Measurements from ENCODE around the gene CYB5R4. TPM values are rescaled to one million over a fixed set of nuclear protein-coding genes. Genes with fewer than 3 reads are reported as not detected.
"Not testable (repeated sequence)": the region's sequence is repeated elsewhere in the genome, so short reads cannot be mapped to it uniquely, and the experiment has no call there.

The CYB5R4 gene
- total RNA-seq, 1 experiment from 2014 or later = 12.5 TPM

GRCh38 chr6:83928286-83928685, 68.8 kb downstream of the CYB5R4 start:
- H3K27ac Mint-ChIP-seq = no peak overlapping the region
- DNase-seq (ENCODE audit: low spot score) (no peak), ATAC-seq (no peak)
- H3K4me1 Mint-ChIP-seq = no peaks in the 10 kb centered on the region
- peaks cover 9% of the 10 kb centered on the region; the same call in 1 of the 2 replicates for H3K9me3 Mint-ChIP-seq
- H3K4me3 Mint-ChIP-seq = no peak overlapping the region
- TF ChIP-seq, protein P1, sequence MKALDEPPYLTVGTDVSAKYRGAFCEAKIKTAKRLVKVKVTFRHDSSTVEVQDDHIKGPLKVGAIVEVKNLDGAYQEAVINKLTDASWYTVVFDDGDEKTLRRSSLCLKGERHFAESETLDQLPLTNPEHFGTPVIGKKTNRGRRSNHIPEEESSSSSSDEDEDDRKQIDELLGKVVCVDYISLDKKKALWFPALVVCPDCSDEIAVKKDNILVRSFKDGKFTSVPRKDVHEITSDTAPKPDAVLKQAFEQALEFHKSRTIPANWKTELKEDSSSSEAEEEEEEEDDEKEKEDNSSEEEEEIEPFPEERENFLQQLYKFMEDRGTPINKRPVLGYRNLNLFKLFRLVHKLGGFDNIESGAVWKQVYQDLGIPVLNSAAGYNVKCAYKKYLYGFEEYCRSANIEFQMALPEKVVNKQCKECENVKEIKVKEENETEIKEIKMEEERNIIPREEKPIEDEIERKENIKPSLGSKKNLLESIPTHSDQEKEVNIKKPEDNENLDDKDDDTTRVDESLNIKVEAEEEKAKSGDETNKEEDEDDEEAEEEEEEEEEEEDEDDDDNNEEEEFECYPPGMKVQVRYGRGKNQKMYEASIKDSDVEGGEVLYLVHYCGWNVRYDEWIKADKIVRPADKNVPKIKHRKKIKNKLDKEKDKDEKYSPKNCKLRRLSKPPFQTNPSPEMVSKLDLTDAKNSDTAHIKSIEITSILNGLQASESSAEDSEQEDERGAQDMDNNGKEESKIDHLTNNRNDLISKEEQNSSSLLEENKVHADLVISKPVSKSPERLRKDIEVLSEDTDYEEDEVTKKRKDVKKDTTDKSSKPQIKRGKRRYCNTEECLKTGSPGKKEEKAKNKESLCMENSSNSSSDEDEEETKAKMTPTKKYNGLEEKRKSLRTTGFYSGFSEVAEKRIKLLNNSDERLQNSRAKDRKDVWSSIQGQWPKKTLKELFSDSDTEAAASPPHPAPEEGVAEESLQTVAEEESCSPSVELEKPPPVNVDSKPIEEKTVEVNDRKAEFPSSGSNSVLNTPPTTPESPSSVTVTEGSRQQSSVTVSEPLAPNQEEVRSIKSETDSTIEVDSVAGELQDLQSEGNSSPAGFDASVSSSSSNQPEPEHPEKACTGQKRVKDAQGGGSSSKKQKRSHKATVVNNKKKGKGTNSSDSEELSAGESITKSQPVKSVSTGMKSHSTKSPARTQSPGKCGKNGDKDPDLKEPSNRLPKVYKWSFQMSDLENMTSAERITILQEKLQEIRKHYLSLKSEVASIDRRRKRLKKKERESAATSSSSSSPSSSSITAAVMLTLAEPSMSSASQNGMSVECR (CRISPR knock-in tag; IDR thresholded peaks at IDR 0.05; ENCODE audit: borderline replicate concordance) = no peak
- no peak for TF ChIP-seq ZNF219 (CRISPR knock-in tag; IDR thresholded peaks at IDR 0.05; ENCODE audit: borderline replicate concordance)
- no peak for TF ChIP-seq TEAD4 (CRISPR knock-in tag; IDR thresholded peaks at IDR 0.05)
- no peak for TF ChIP-seq MXD4 (CRISPR knock-in tag; IDR thresholded peaks at IDR 0.05; ENCODE audit: borderline replicate concordance)
- TF ChIP-seq ZNF671 (CRISPR knock-in tag; IDR thresholded peaks at IDR 0.05) = no peak
- TF ChIP-seq ZNF396 (CRISPR knock-in tag; IDR thresholded peaks at IDR 0.05; ENCODE audit: borderline replicate concordance) = no peak
- TF ChIP-seq, protein P2, sequence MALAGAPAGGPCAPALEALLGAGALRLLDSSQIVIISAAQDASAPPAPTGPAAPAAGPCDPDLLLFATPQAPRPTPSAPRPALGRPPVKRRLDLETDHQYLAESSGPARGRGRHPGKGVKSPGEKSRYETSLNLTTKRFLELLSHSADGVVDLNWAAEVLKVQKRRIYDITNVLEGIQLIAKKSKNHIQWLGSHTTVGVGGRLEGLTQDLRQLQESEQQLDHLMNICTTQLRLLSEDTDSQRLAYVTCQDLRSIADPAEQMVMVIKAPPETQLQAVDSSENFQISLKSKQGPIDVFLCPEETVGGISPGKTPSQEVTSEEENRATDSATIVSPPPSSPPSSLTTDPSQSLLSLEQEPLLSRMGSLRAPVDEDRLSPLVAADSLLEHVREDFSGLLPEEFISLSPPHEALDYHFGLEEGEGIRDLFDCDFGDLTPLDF (CRISPR knock-in tag; IDR thresholded peaks at IDR 0.05) = no peak
- TF ChIP-seq, protein P3, sequence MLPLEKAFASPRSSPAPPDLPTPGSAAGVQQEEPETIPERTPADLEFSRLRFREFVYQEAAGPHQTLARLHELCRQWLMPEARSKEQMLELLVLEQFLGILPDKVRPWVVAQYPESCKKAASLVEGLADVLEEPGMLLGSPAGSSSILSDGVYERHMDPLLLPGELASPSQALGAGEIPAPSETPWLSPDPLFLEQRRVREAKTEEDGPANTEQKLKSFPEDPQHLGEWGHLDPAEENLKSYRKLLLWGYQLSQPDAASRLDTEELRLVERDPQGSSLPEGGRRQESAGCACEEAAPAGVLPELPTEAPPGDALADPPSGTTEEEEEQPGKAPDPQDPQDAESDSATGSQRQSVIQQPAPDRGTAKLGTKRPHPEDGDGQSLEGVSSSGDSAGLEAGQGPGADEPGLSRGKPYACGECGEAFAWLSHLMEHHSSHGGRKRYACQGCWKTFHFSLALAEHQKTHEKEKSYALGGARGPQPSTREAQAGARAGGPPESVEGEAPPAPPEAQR (CRISPR knock-in tag; IDR thresholded peaks at IDR 0.05) = no peak
- TF ChIP-seq ZNF317 (CRISPR knock-in tag; IDR thresholded peaks at IDR 0.05; ENCODE audit: borderline replicate concordance, low read depth) = no peak
- no peak for TF ChIP-seq JUN (CRISPR knock-in tag; IDR thresholded peaks at IDR 0.05)
- TF ChIP-seq ZNF416 (CRISPR knock-in tag; IDR thresholded peaks at IDR 0.05) = no peak
- TF ChIP-seq ATF6 (CRISPR knock-in tag; IDR thresholded peaks at IDR 0.05) = no peak
- no peak for TF ChIP-seq TCF7 (CRISPR knock-in tag; IDR thresholded peaks at IDR 0.05; ENCODE audit: low read depth)
- TF ChIP-seq EMX1 (CRISPR knock-in tag; IDR thresholded peaks at IDR 0.05) = no peak
- no peak for TF ChIP-seq KAT7 (CRISPR knock-in tag; IDR thresholded peaks at IDR 0.05; ENCODE audit: borderline replicate concordance)
- TF ChIP-seq NR3C1 (CRISPR knock-in tag; conservative IDR thresholded peaks at IDR 0.05; ENCODE audit: low read depth) = no peak
- no peak for TF ChIP-seq PRRX2 (CRISPR knock-in tag; IDR thresholded peaks at IDR 0.05)
- no peaks in the 10 kb centered on the region for H3K27me3 Mint-ChIP-seq (ENCODE audit: low read depth)
- CTCF ChIA-PET = no interaction called here
- peaks cover 17% of the 10 kb centered on the region for H3K36me3 Mint-ChIP-seq
- POLR2A ChIA-PET = no interaction called here

GRCh38 chr6:83946201-83946833, 86.8 kb downstream of the CYB5R4 start:
- DNase-seq (ENCODE audit: low spot score); H3K4me3 Mint-ChIP-seq; CTCF ChIA-PET; POLR2A ChIA-PET; ATAC-seq; H3K4me1 Mint-ChIP-seq; H3K27ac Mint-ChIP-seq; H3K27me3 Mint-ChIP-seq (ENCODE audit: low read depth): not testable (repeated sequence)
- H3K36me3 Mint-ChIP-seq = peaks cover 43% of the 10 kb centered on the region
- H3K9me3 Mint-ChIP-seq = peaks cover 45% of the 10 kb centered on the region

- DNase-seq (ENCODE audit: low spot score); H3K27ac Mint-ChIP-seq; CTCF ChIA-PET; ATAC-seq; POLR2A ChIA-PET; H3K4me3 Mint-ChIP-seq; H3K27me3 Mint-ChIP-seq (ENCODE audit: low read depth): not testable (repeated sequence)
- Mint-ChIP-seq H3K9me3 (peaks cover 50% of the 10 kb centered on the region), H3K4me1 (peaks cover 13% of the 10 kb centered on the region), H3K36me3 (peaks cover 37% of the 10 kb centered on the region)
Measured at GRCh38 chr6:83947983-83948382, 88.5 kb downstream of the CYB5R4 start.
